HEK293 (cell line): ENCODE measurements around the gene MVD.

Experiments used
- CTCF ChIA-PET: fragments of 350-600 bp; formaldehyde crosslinking; extraction: SDS; loops from one replicate; lab custom pipeline; 2021; ENCODE audit warnings: antibody characterized with exemption; lab: Yijun Ruan, JAX
- POLR2A ChIA-PET: fragments of 300-600 bp; formaldehyde crosslinking; extraction: SDS; loops from one replicate; lab custom pipeline; 2020; ENCODE audit warnings: antibody characterized with exemption, inconsistent platforms; lab: Yijun Ruan, JAX
- H3K27ac ChIP-seq: fragments of 200-500 bp; sonication (Bioruptor generic); 2 replicates; pipeline ENCODE4 v1.5.1; 2014; ENCODE audit warnings: low read depth, low read length, control low read depth, inconsistent platforms; ENCODE audit errors: extremely low read depth
- H3K36me3 ChIP-seq, 2 experiments: fragments of 200-500 bp in 1 of 2; sonication (Bioruptor generic) in 1 of 2; 1 replicate in 1 of 2; 2 replicates in 1 of 2; pipeline ENCODE4 v1.5.1; 2014 to 2017; ENCODE audit warnings: inconsistent platforms in 2 of 2, low read length in 2 of 2; ENCODE audit not compliant: control insufficient read depth in 2 of 2, insufficient read depth in 1 of 2
- H3K4me1 ChIP-seq: fragments of 200-500 bp; sonication (Bioruptor generic); 2 replicates; pipeline ENCODE4 v1.5.1; 2014; ENCODE audit warnings: mild to moderate bottlenecking, low read length, inconsistent platforms; ENCODE audit not compliant: control insufficient read depth, insufficient read depth
- H3K4me3 ChIP-seq: 2 replicates; pipeline ENCODE4 v1.5.1; 2011; ENCODE audit warnings: low read depth, mild to moderate bottlenecking, control low read depth, low read length, moderate library complexity
- H3K9me3 ChIP-seq: fragments of 200-500 bp; sonication (Bioruptor generic); 2 replicates; pipeline ENCODE4 v1.5.1; 2014; ENCODE audit warnings: low read depth, low read length, inconsistent platforms; ENCODE audit not compliant: control insufficient read depth, insufficient read depth
- PATZ1 ChIP-seq: fragments of 450-650 bp; formaldehyde crosslinking; IDR thresholded peaks from 2 replicates; pipeline ENCODE4 v1.5.1; 2016; ENCODE audit warnings: missing biosample characterization, missing genetic modification characterization
- PRDM1 ChIP-seq: fragments of 450-650 bp; formaldehyde crosslinking; IDR thresholded peaks from 2 replicates; pipeline ENCODE4; 2016; ENCODE audit warnings: missing biosample characterization, missing genetic modification characterization
- PRDM4 ChIP-seq: fragments of 450-650 bp; formaldehyde crosslinking; IDR thresholded peaks from 2 replicates; pipeline ENCODE4 v1.5.1; 2017; ENCODE audit warnings: missing biosample characterization, missing genetic modification characterization
- ZBTB20 ChIP-seq: fragments of 450-650 bp; formaldehyde crosslinking; IDR thresholded peaks from 2 replicates; pipeline ENCODE4 v1.5.1; 2016; ENCODE audit warnings: missing biosample characterization, missing genetic modification characterization
- ZBTB21 ChIP-seq: fragments of 450-650 bp; formaldehyde crosslinking; IDR thresholded peaks from 2 replicates; pipeline ENCODE4 v1.5.1; 2017; ENCODE audit warnings: missing biosample characterization, missing genetic modification characterization
- ZBTB49 ChIP-seq: fragments of 450-650 bp; formaldehyde crosslinking; IDR thresholded peaks from 2 replicates; pipeline ENCODE4 v1.5.1; 2016; ENCODE audit warnings: missing biosample characterization, missing genetic modification characterization, low read depth
- ZFP41 ChIP-seq: fragments of 450-650 bp; formaldehyde crosslinking; IDR thresholded peaks from 2 replicates; pipeline ENCODE4 v1.5.1; 2016; ENCODE audit warnings: missing biosample characterization, missing genetic modification characterization, borderline replicate concordance
- ZNF112 ChIP-seq: fragments of 450-650 bp; formaldehyde crosslinking; IDR thresholded peaks from 2 replicates; pipeline ENCODE4 v1.5.0; 2017; ENCODE audit warnings: missing biosample characterization, missing genetic modification characterization
- ZNF391 ChIP-seq: fragments of 450-650 bp; formaldehyde crosslinking; IDR thresholded peaks from 2 replicates; pipeline ENCODE4 v1.5.1; 2016; ENCODE audit warnings: low read depth, missing biosample characterization, missing genetic modification characterization, borderline replicate concordance
- ZNF416 ChIP-seq: fragments of 450-650 bp; formaldehyde crosslinking; IDR thresholded peaks from 2 replicates; pipeline ENCODE4 v1.5.1; 2016; ENCODE audit warnings: missing biosample characterization, missing genetic modification characterization
- ZNF488 ChIP-seq: fragments of 450-650 bp; formaldehyde crosslinking; IDR thresholded peaks from 2 replicates; pipeline ENCODE4 v1.5.1; 2016; ENCODE audit warnings: missing biosample characterization, missing genetic modification characterization
- ZNF510 ChIP-seq: fragments of 450-650 bp; formaldehyde crosslinking; IDR thresholded peaks from 2 replicates; pipeline ENCODE4 v1.5.1; 2018; ENCODE audit warnings: mild to moderate bottlenecking, missing genetic modification characterization, missing biosample characterization; ENCODE audit not compliant: insufficient replicate concordance
- ZNF548 ChIP-seq: fragments of 450-650 bp; formaldehyde crosslinking; IDR thresholded peaks from 2 replicates; pipeline ENCODE4 v1.5.1; 2016; ENCODE audit warnings: missing biosample characterization, missing genetic modification characterization
- ZNF561 ChIP-seq: fragments of 450-650 bp; IDR thresholded peaks from 2 replicates; pipeline ENCODE4 v1.5.1; 2018; ENCODE audit warnings: missing biosample characterization, missing genetic modification characterization, borderline replicate concordance
- ZNF629 ChIP-seq: fragments of 450-650 bp; formaldehyde crosslinking; IDR thresholded peaks from 2 replicates; pipeline ENCODE4 v1.5.1; 2017; ENCODE audit warnings: missing biosample characterization, missing genetic modification characterization
- ZNF777 ChIP-seq: fragments of 450-650 bp; formaldehyde crosslinking; IDR thresholded peaks from 2 replicates; pipeline ENCODE4 v1.5.1; 2017; ENCODE audit warnings: missing biosample characterization, missing genetic modification characterization, borderline replicate concordance
- TF ChIP-seq, protein P1 (sequence below): fragments of 450-650 bp; formaldehyde crosslinking; IDR thresholded peaks from 2 replicates; pipeline ENCODE4 v1.5.1; 2016; ENCODE audit warnings: missing biosample characterization, missing genetic modification characterization
- TF ChIP-seq, protein P2 (sequence below): fragments of 450-650 bp; formaldehyde crosslinking; IDR thresholded peaks from 2 replicates; pipeline ENCODE4 v1.5.1; 2016; ENCODE audit warnings: missing biosample characterization, missing genetic modification characterization, borderline replicate concordance
- TF ChIP-seq, protein P3 (sequence below): fragments of 450-650 bp; formaldehyde crosslinking; IDR thresholded peaks from 2 replicates; pipeline ENCODE4 v1.5.1; 2016; ENCODE audit warnings: missing biosample characterization, missing genetic modification characterization

The MVD gene

GRCh38 chr16:88618182-88618955 lies 44.5 kb downstream of the MVD start:
- Histone ChIP-seq H3K4me1 (no peaks in the 10 kb centered on the region), H3K4me3 (no peak overlapping the region), H3K36me3 (peaks cover 0 to 68% of the 10 kb centered on the region in 2 experiments; a peak in 2 of 3 replicates), H3K27ac (no peak overlapping the region), H3K9me3 (no peaks in the 10 kb centered on the region)
- TF ChIP-seq ZNF777, result no peak
- TF ChIP-seq ZNF488 (tag by site-specific recombination), result no peak
- TF ChIP-seq, protein P1, sequence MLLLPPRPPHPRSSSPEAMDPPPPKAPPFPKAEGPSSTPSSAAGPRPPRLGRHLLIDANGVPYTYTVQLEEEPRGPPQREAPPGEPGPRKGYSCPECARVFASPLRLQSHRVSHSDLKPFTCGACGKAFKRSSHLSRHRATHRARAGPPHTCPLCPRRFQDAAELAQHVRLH, result no peak
- TF ChIP-seq PATZ1 (tag by site-specific recombination), result no peak
- TF ChIP-seq ZNF416 (tag by site-specific recombination), result no peak
- no peak for TF ChIP-seq ZNF510 (tag by site-specific recombination)
- no peak for TF ChIP-seq ZNF391 (tag by site-specific recombination)
- TF ChIP-seq, protein P2, sequence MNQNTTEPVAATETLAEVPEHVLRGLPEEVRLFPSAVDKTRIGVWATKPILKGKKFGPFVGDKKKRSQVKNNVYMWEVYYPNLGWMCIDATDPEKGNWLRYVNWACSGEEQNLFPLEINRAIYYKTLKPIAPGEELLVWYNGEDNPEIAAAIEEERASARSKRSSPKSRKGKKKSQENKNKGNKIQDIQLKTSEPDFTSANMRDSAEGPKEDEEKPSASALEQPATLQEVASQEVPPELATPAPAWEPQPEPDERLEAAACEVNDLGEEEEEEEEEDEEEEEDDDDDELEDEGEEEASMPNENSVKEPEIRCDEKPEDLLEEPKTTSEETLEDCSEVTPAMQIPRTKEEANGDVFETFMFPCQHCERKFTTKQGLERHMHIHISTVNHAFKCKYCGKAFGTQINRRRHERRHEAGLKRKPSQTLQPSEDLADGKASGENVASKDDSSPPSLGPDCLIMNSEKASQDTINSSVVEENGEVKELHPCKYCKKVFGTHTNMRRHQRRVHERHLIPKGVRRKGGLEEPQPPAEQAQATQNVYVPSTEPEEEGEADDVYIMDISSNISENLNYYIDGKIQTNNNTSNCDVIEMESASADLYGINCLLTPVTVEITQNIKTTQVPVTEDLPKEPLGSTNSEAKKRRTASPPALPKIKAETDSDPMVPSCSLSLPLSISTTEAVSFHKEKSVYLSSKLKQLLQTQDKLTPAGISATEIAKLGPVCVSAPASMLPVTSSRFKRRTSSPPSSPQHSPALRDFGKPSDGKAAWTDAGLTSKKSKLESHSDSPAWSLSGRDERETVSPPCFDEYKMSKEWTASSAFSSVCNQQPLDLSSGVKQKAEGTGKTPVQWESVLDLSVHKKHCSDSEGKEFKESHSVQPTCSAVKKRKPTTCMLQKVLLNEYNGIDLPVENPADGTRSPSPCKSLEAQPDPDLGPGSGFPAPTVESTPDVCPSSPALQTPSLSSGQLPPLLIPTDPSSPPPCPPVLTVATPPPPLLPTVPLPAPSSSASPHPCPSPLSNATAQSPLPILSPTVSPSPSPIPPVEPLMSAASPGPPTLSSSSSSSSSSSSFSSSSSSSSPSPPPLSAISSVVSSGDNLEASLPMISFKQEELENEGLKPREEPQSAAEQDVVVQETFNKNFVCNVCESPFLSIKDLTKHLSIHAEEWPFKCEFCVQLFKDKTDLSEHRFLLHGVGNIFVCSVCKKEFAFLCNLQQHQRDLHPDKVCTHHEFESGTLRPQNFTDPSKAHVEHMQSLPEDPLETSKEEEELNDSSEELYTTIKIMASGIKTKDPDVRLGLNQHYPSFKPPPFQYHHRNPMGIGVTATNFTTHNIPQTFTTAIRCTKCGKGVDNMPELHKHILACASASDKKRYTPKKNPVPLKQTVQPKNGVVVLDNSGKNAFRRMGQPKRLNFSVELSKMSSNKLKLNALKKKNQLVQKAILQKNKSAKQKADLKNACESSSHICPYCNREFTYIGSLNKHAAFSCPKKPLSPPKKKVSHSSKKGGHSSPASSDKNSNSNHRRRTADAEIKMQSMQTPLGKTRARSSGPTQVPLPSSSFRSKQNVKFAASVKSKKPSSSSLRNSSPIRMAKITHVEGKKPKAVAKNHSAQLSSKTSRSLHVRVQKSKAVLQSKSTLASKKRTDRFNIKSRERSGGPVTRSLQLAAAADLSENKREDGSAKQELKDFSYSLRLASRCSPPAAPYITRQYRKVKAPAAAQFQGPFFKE (tag by site-specific recombination), result no peak
- no peak for TF ChIP-seq ZFP41
- TF ChIP-seq ZNF548, result no peak
- no peak for TF ChIP-seq ZBTB20 (tag by site-specific recombination)
- no peak for TF ChIP-seq PRDM1
- no peak for TF ChIP-seq ZBTB21 (tag by site-specific recombination)
- TF ChIP-seq ZBTB49, result no peak
- no peak for TF ChIP-seq ZNF112
- TF ChIP-seq ZNF561 (tag by site-specific recombination), result no peak
- TF ChIP-seq, protein P3, sequence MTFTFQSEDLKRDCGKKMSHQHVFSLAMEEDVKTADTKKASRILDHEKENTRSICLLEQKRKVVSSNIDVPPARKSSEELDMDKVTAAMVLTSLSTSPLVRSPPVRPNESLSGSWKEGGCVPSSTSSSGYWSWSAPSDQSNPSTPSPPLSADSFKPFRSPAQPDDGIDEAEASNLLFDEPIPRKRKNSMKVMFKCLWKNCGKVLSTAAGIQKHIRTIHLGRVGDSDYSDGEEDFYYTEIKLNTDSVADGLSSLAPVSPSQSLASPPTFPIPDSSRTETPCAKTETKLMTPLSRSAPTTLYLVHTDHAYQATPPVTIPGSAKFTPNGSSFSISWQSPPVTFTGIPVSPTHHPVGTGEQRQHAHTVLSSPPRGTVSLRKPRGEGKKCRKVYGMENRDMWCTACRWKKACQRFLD (tag by site-specific recombination), result no peak
- no peak for TF ChIP-seq PRDM4 (tag by site-specific recombination)
- TF ChIP-seq ZNF629 (tag by site-specific recombination), result no peak
- CTCF ChIA-PET, result interaction anchor here (0.6 to 2.4 kb wide), 4 partner anchors 9 to 18 kb away, joined by 3 to 15 read pairs (median 6); no protein-coding TSS in a partner anchor
- POLR2A ChIA-PET, result no interaction called here
